ENCODE results near the gene ABL1.

Gene ABL1

DNA sequence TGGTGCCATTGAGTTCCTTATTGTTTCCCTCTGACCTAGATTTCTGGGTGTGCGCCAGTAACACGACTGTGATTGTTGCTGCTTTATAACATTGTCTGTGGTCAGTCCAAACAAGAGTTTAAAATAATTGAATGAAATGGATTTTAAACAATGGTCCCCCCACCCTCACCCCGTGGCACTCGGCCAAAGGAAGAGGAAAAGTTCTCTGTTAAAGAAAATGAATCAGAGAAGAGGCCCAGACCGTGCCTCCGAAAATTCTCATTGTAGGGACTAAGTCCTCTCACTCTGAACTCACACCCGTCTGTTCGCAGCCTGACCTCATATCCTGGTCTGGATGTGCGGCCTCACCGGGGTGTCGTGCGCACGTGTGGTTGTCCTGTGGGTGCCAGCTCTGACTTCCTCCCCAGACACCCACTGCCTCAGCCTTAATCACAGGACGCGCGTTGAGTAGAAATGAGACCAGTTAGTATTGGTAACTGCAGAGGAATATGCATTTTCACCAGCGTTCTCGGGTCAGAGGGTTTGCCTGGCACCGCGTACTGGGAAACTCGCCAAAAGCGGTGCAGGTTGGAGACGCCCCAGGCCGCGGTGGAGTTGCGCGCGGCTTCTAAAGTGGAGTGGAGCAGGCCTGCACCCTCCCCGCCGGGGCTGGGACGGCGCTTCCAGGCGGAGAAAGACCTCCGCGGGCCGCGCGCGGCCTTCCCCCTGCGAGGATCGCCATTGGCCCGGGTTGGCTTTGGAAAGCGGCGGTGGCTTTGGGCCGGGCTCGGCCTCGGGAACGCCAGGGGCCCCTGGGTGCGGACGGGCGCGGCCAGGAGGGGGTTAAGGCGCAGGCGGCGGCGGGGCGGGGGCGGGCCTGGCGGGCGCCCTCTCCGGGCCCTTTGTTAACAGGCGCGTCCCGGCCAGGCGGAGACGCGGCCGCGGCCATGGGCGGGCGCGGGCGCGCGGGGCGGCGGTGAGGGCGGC, at the start of gene ABL1 (continued):
- TF ChIP-seq ZFP37 (tag by site-specific recombination; IDR thresholded peaks at IDR 0.05) = peak; percentile 89
- peak; percentile 40; the same call in 1 of the 2 replicates for TF ChIP-seq YY1 (tag by site-specific recombination; IDR thresholded peaks at IDR 0.05)
- TF ChIP-seq GLIS2 (tag by site-specific recombination; IDR thresholded peaks at IDR 0.05) = peak; percentile 65
- peak; percentile 15; the same call in 1 of the 2 replicates for TF ChIP-seq ZNF394 (tag by site-specific recombination; IDR thresholded peaks at IDR 0.05; ENCODE audit: borderline replicate concordance)
- peak; percentile 37 for TF ChIP-seq SP3 (tag by site-specific recombination; IDR thresholded peaks at IDR 0.05)
- peak; percentile 71; the same call in 1 of the 2 replicates for TF ChIP-seq ZNF391 (tag by site-specific recombination; IDR thresholded peaks at IDR 0.05; ENCODE audit: borderline replicate concordance, low read depth)
- TF ChIP-seq ZNF114 (tag by site-specific recombination; IDR thresholded peaks at IDR 0.05) = no peak
- TF ChIP-seq ZNF776 (tag by site-specific recombination; IDR thresholded peaks at IDR 0.05; ENCODE audit: borderline replicate concordance) = no peak
- TF ChIP-seq, protein P1, sequence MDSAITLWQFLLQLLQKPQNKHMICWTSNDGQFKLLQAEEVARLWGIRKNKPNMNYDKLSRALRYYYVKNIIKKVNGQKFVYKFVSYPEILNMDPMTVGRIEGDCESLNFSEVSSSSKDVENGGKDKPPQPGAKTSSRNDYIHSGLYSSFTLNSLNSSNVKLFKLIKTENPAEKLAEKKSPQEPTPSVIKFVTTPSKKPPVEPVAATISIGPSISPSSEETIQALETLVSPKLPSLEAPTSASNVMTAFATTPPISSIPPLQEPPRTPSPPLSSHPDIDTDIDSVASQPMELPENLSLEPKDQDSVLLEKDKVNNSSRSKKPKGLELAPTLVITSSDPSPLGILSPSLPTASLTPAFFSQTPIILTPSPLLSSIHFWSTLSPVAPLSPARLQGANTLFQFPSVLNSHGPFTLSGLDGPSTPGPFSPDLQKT (IDR thresholded peaks at IDR 0.05; ENCODE audit: borderline replicate concordance, low read depth, low read length) = no peak
- peak; percentile 11; the same call in 1 of the 2 replicates for TF ChIP-seq CTCF (tag by site-specific recombination; IDR thresholded peaks at IDR 0.05)
- TF ChIP-seq, protein P2, sequence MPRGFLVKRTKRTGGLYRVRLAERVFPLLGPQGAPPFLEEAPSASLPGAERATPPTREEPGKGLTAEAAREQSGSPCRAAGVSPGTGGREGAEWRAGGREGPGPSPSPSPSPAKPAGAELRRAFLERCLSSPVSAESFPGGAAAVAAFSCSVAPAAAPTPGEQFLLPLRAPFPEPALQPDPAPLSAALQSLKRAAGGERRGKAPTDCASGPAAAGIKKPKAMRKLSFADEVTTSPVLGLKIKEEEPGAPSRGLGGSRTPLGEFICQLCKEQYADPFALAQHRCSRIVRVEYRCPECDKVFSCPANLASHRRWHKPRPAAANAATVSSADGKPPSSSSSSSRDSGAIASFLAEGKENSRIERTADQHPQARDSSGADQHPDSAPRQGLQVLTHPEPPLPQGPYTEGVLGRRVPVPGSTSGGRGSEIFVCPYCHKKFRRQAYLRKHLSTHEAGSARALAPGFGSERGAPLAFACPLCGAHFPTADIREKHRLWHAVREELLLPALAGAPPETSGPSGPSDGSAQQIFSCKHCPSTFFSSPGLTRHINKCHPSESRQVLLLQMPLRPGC (tag by site-specific recombination; IDR thresholded peaks at IDR 0.05) = peak; percentile 36
- TF ChIP-seq SP2 (tag by site-specific recombination; IDR thresholded peaks at IDR 0.05) = peak; percentile 49
- TF ChIP-seq KLF9 (tag by site-specific recombination; IDR thresholded peaks at IDR 0.05; ENCODE audit: low read depth) = peak; percentile 30; the same call in 1 of the 2 replicates
- peak; percentile 59 for TF ChIP-seq KLF1 (tag by site-specific recombination; IDR thresholded peaks at IDR 0.05)
- TF ChIP-seq ZNF350 (tag by site-specific recombination; IDR thresholded peaks at IDR 0.05) = no peak
- TF ChIP-seq, protein P3, sequence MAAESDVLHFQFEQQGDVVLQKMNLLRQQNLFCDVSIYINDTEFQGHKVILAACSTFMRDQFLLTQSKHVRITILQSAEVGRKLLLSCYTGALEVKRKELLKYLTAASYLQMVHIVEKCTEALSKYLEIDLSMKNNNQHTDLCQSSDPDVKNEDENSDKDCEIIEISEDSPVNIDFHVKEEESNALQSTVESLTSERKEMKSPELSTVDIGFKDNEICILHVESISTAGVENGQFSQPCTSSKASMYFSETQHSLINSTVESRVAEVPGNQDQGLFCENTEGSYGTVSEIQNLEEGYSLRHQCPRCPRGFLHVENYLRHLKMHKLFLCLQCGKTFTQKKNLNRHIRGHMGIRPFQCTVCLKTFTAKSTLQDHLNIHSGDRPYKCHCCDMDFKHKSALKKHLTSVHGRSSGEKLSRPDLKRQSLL (tag by site-specific recombination; IDR thresholded peaks at IDR 0.05) = no peak
- TF ChIP-seq ZNF580 (tag by site-specific recombination; IDR thresholded peaks at IDR 0.05) = 0 out of 2 replicates have a peak, but pooled peaks have one; percentile 36
- no peak for TF ChIP-seq ZNF23 (tag by site-specific recombination; IDR thresholded peaks at IDR 0.05; ENCODE audit: borderline replicate concordance)
- no peak for TF ChIP-seq MYNN (tag by site-specific recombination; IDR thresholded peaks at IDR 0.05; ENCODE audit: borderline replicate concordance)
- no peak for TF ChIP-seq ZNF747 (tag by site-specific recombination; IDR thresholded peaks at IDR 0.05)
- no peak for TF ChIP-seq ZNF416 (tag by site-specific recombination; IDR thresholded peaks at IDR 0.05)
- 0 out of 2 replicates have a peak, but pooled peaks have one; percentile 54 for TF ChIP-seq KLF17 (tag by site-specific recombination; IDR thresholded peaks at IDR 0.05)
- TF ChIP-seq ZEB2 (tag by site-specific recombination; IDR thresholded peaks at IDR 0.05) = 0 out of 2 replicates have a peak, but pooled peaks have one; percentile 19
- TF ChIP-seq ZNF785 (tag by site-specific recombination; IDR thresholded peaks at IDR 0.05) = no peak
- TF ChIP-seq, protein P4, sequence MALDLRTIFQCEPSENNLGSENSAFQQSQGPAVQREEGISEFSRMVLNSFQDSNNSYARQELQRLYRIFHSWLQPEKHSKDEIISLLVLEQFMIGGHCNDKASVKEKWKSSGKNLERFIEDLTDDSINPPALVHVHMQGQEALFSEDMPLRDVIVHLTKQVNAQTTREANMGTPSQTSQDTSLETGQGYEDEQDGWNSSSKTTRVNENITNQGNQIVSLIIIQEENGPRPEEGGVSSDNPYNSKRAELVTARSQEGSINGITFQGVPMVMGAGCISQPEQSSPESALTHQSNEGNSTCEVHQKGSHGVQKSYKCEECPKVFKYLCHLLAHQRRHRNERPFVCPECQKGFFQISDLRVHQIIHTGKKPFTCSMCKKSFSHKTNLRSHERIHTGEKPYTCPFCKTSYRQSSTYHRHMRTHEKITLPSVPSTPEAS (tag by site-specific recombination; IDR thresholded peaks at IDR 0.05) = peak; percentile 53; the same call in 1 of the 2 replicates
- peak; percentile 98 for TF ChIP-seq ZNF335 (tag by site-specific recombination; conservative IDR thresholded peaks at IDR 0.05)
- peak; percentile 54; the same call in 1 of the 2 replicates for TF ChIP-seq ZNF24 (tag by site-specific recombination; IDR thresholded peaks at IDR 0.05)
- no peak for TF ChIP-seq ZNF404 (tag by site-specific recombination; IDR thresholded peaks at IDR 0.05)
- peak; percentile 73; the same call in 1 of the 2 replicates for TF ChIP-seq KLF7 (tag by site-specific recombination; IDR thresholded peaks at IDR 0.05; ENCODE audit: borderline replicate concordance)
- no peak for TF ChIP-seq SCRT2 (tag by site-specific recombination; IDR thresholded peaks at IDR 0.05)
- TF ChIP-seq KLF8 (tag by site-specific recombination; IDR thresholded peaks at IDR 0.05) = peak; percentile 81

All from HEK293 (cell line).